DOHH2 (cell line): ENCODE measurements around the gene GREB1L.
"Not testable (repeated sequence)": the region's sequence is repeated elsewhere in the genome, so short reads cannot be mapped to it uniquely, and the experiment has no call there.

Experiments used
- H3F3A ChIP-seq: fragments of 200-600 bp; sonication (generic), shearing (Covaris generic); 2 replicates; pipeline ENCODE4 v1.6.0; 2016; ENCODE audit warnings: antibody characterized with exemption, mild to moderate bottlenecking; ENCODE audit not compliant: control insufficient read depth, insufficient read depth
- H3K27ac ChIP-seq: fragments of 200-600 bp; sonication (generic); 2 replicates; pipeline ENCODE4 v1.5.1; 2014; ENCODE audit warnings: low read depth, mild to moderate bottlenecking, low read length, moderate library complexity
- H3K27me3 ChIP-seq: fragments of 200-600 bp; sonication (generic); 2 replicates; pipeline ENCODE4 v1.6.1; 2014; ENCODE audit warnings: mild to moderate bottlenecking, low read length, mixed read lengths; ENCODE audit not compliant: control insufficient read depth
- H3K36me3 ChIP-seq: fragments of 200-600 bp; sonication (generic); 2 replicates; pipeline ENCODE4 v1.6.1; 2014; ENCODE audit warnings: mild to moderate bottlenecking, low read length, moderate library complexity, mixed read lengths; ENCODE audit not compliant: control insufficient read depth
- H3K4me1 ChIP-seq: fragments of 200-600 bp; sonication (generic); 2 replicates; pipeline ENCODE4 v1.6.1; 2014; ENCODE audit warnings: mild to moderate bottlenecking, low read length, mixed read lengths; ENCODE audit not compliant: control insufficient read depth
- H3K4me2 ChIP-seq: fragments of 200-600 bp; sonication (generic); 2 replicates; pipeline ENCODE4 v1.6.0; 2014; ENCODE audit warnings: mild to moderate bottlenecking, low read length, moderate library complexity
- H3K4me3 ChIP-seq: fragments of 200-600 bp; sonication (generic); 2 replicates; pipeline ENCODE4 v1.5.1; 2014; ENCODE audit warnings: mild to moderate bottlenecking, low read length, mixed read lengths
- H3K79me2 ChIP-seq: fragments of 200-600 bp; sonication (generic); 2 replicates; pipeline ENCODE4 v1.6.1; 2014; ENCODE audit warnings: mild to moderate bottlenecking, low read length, mixed read lengths; ENCODE audit not compliant: control insufficient read depth
- H3K9me2 ChIP-seq: fragments of 200-600 bp; sonication (generic); replicated peaks from 2 replicates; pipeline ENCODE4 v1.6.1; 2014; ENCODE audit warnings: mild to moderate bottlenecking, low read length, mixed read lengths; ENCODE audit not compliant: control insufficient read depth
- H3K9me3 ChIP-seq: fragments of 200-600 bp; sonication (generic); 2 replicates; pipeline ENCODE4 v1.6.1; 2014; ENCODE audit warnings: antibody characterized with exemption, low read length, mixed read lengths; ENCODE audit not compliant: control insufficient read depth, insufficient read depth
- H4K20me1 ChIP-seq: fragments of 200-600 bp; sonication (generic); 2 replicates; pipeline ENCODE4 v1.6.0; 2014; ENCODE audit warnings: low read depth, mild to moderate bottlenecking, antibody characterized with exemption, low read length, moderate library complexity; ENCODE audit not compliant: control insufficient read depth, insufficient read depth
- EZH2phosphoT487 ChIP-seq: fragments of 200-600 bp; sonication (generic); IDR thresholded peaks from 2 replicates; pipeline ENCODE4 v1.6.1; 2017; ENCODE audit warnings: borderline replicate concordance, mild to moderate bottlenecking, antibody characterized with exemption, low read length, moderate library complexity, mixed read lengths
- TF ChIP-seq, protein P1 (sequence below): fragments of 200-600 bp; sonication (generic); IDR thresholded peaks from one replicate; pipeline ENCODE4 v1.5.1; 2014; ENCODE audit warnings: antibody characterized with exemption, mild to moderate bottlenecking, low read depth, low read length; ENCODE audit not compliant: poor library complexity, severe bottlenecking

GREB1L gene

DNA sequence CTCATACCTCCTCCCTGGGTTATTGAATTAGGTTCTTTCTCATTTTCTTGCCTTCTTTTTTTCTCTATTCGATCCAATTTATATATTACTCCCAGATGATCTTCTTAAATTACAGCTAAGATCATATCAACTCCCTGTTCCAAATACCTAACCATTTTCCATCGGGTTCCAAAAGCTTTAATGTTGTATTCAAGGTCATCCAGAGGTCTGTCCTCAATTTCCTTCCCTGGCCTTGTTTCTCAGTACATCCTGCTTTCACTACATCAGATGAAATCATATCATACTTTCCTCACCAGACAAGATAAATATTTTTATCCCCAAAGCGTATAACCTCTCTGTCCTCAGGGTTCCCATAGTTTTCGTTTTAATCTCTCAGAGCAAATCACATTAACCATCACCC is 36.3 kb upstream of the GREB1L start:
- no peaks in the 10 kb centered on the region for H3F3A ChIP-seq
- H3K27me3 ChIP-seq: no peaks in the 10 kb centered on the region
- H3K4me3 ChIP-seq: no peak overlapping the region
- no peaks in the 10 kb centered on the region for H3K9me3 ChIP-seq
- TF ChIP-seq, protein P1, sequence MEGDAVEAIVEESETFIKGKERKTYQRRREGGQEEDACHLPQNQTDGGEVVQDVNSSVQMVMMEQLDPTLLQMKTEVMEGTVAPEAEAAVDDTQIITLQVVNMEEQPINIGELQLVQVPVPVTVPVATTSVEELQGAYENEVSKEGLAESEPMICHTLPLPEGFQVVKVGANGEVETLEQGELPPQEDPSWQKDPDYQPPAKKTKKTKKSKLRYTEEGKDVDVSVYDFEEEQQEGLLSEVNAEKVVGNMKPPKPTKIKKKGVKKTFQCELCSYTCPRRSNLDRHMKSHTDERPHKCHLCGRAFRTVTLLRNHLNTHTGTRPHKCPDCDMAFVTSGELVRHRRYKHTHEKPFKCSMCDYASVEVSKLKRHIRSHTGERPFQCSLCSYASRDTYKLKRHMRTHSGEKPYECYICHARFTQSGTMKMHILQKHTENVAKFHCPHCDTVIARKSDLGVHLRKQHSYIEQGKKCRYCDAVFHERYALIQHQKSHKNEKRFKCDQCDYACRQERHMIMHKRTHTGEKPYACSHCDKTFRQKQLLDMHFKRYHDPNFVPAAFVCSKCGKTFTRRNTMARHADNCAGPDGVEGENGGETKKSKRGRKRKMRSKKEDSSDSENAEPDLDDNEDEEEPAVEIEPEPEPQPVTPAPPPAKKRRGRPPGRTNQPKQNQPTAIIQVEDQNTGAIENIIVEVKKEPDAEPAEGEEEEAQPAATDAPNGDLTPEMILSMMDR: no peak
- no peak for TF ChIP-seq EZH2phosphoT487
- no peak overlapping the region for H3K27ac ChIP-seq
- no peak overlapping the region for H3K4me2 ChIP-seq
- no peaks in the 10 kb centered on the region for H3K4me1 ChIP-seq
- no peaks in the 10 kb centered on the region for H3K79me2 ChIP-seq
- no peaks in the 10 kb centered on the region for H4K20me1 ChIP-seq
- no peaks in the 10 kb centered on the region for H3K36me3 ChIP-seq
- H3K9me2 ChIP-seq: no peaks in the 10 kb centered on the region

DNA sequence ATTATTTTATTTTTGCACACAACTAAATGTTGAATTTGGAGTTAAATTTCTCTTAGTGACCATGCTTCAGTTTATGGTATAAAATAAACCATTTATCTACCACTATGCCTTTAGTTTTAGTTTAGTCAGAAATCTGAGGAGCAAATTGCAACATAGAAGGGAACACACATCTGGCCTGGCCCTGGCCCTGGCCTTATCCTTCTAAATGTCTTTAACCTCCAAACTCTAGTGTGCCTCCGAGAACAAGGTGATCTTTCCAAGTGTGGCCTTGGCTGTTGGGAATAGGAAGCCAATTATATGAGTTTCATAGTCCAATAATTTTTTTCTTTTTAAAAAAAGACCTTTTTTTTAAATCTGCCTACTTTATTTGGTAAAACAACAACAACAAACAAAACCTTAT is 31.8 kb upstream of the GREB1L start:
- Histone ChIP-seq H3K79me2 (no peaks in the 10 kb centered on the region), H3K4me1 (no peaks in the 10 kb centered on the region), H3K9me2 (no peaks in the 10 kb centered on the region), H3K9me3 (no peaks in the 10 kb centered on the region), H3K4me2 (no peak overlapping the region), H4K20me1 (no peaks in the 10 kb centered on the region), H3K27ac (no peak overlapping the region), H3K27me3 (no peaks in the 10 kb centered on the region), H3K4me3 (no peak overlapping the region), H3F3A (no peaks in the 10 kb centered on the region), H3K36me3 (no peaks in the 10 kb centered on the region)
- TF ChIP-seq EZH2phosphoT487: no peak
- TF ChIP-seq, protein P1: no peak

DNA sequence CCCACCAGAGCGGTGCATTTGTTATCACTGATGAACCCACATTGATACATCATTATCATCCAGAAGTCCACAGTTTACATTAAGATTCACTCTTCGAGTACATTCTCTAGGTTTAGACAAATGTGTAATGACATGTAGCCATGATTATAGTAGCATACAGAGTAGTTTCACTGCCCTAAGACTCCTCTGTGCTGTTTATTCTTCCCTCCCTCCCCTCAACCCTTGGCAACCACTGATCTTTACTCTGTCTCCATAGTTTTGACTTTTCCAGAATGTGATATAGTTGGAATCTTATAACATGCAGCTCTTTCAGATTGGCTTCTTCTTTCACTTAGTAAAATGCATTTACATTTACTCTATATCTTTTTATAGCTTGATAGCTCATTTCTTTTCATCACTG is 31.2 kb upstream of the GREB1L start:
- Histone ChIP-seq H3K4me3 (no peak overlapping the region), H3K79me2 (no peaks in the 10 kb centered on the region), H3K27ac (no peak overlapping the region), H3K9me2 (no peaks in the 10 kb centered on the region), H3K36me3 (no peaks in the 10 kb centered on the region), H3K27me3 (no peaks in the 10 kb centered on the region), H4K20me1 (no peaks in the 10 kb centered on the region), H3K9me3 (no peaks in the 10 kb centered on the region), H3F3A (no peaks in the 10 kb centered on the region), H3K4me2 (no peak overlapping the region), H3K4me1 (no peaks in the 10 kb centered on the region)
- no peak for TF ChIP-seq EZH2phosphoT487
- TF ChIP-seq, protein P1: no peak

DNA sequence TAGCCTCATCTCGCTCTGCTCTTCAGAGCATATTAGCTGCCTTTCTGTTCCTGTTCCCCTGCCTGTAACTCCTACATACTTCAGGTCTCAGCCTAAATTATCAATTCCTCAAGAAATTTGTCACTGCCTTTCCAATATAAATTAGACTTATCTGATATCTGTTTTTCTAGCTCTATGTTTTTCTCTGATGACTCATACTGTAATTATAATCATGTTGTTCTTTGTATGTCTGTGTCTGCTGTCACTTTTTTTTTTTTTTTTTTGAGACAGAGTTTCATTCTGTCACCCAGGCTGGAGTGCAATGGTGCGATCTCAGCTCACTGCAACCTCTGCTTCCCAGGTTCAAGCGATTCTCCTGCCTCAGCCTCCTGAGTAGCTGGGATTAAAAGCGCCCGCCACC is 27.6 kb upstream of the GREB1L start:
- H3K9me3 ChIP-seq, H3K4me1 ChIP-seq, H3K79me2 ChIP-seq, H3K27me3 ChIP-seq, H4K20me1 ChIP-seq, H3K4me3 ChIP-seq, H3K4me2 ChIP-seq, H3K9me2 ChIP-seq, H3K36me3 ChIP-seq, H3F3A ChIP-seq, H3K27ac ChIP-seq: not testable (repeated sequence)
